PC-9 (cell line): Measurements from ENCODE around the gene ESRRG. TPM values are rescaled to one million over a fixed set of nuclear protein-coding genes. Genes with fewer than 3 reads are reported as not detected.

ENCODE experiments used
- BruUV-seq: library from RNA; stranded (reverse); fragments of 400-500 nt; replicated peaks from 2 replicates; lab custom pipeline; 2021; lab: Mats Ljungman, UMichigan
- CTCF ChIA-PET: fragments of 300-600 bp; sonication (Branson Sonifier 250); formaldehyde crosslinking; loops from one replicate; lab custom pipeline; 2022; ENCODE audit warnings: antibody characterized with exemption; lab: Charles Lee
- POLR2A ChIA-PET: fragments of 300-600 bp; sonication (Branson Sonifier 250); formaldehyde crosslinking; loops from one replicate; lab custom pipeline; 2022; ENCODE audit warnings: antibody characterized with exemption; ENCODE audit not compliant: unreplicated experiment; lab: Charles Lee
- DNase-seq, 2 experiments: peaks; one replicate each; pipeline versions ENCODE4 v3.0.0 to v3.0.0-alpha.2; 2015 to 2022; ENCODE audit warnings: mixed read lengths in 1 of 2
- H2AFZ ChIP-seq: fragments of 200-600 bp; sonication (generic); 2 replicates; pipeline ENCODE4 v1.8.1; 2017; ENCODE audit warnings: antibody characterized with exemption
- H3F3A ChIP-seq: fragments of 200-600 bp; sonication (generic); 2 replicates; pipeline ENCODE4 v1.8.1; 2017; ENCODE audit warnings: antibody characterized with exemption, mild to moderate bottlenecking, low read depth; ENCODE audit not compliant: insufficient read depth
- H3K27ac ChIP-seq: fragments of 200-600 bp; sonication (generic); 2 replicates; pipeline ENCODE4 v1.6.1; 2016; ENCODE audit warnings: mixed run types
- H3K27me3 ChIP-seq: fragments of 200-600 bp; sonication (generic); 2 replicates; pipeline ENCODE4 v1.6.1; 2016; ENCODE audit warnings: low read depth, mixed run types; ENCODE audit not compliant: insufficient read depth
- H3K36me3 ChIP-seq: fragments of 200-600 bp; sonication (generic); 2 replicates; pipeline ENCODE4 v1.6.1; 2016; ENCODE audit warnings: low read depth, mixed run types
- H3K4me1 ChIP-seq: fragments of 200-600 bp; sonication (generic); replicated peaks from 2 replicates; pipeline ENCODE4 v1.6.1; 2016; ENCODE audit warnings: mixed run types; ENCODE audit not compliant: insufficient read depth
- H3K4me2 ChIP-seq: fragments of 200-600 bp; sonication (generic); 2 replicates; pipeline ENCODE4 v1.6.1; 2017; ENCODE audit warnings: mixed run types
- H3K4me3 ChIP-seq: fragments of 200-600 bp; sonication (generic); 2 replicates; pipeline ENCODE4 v1.6.1; 2016; ENCODE audit warnings: mixed run types
- H3K79me2 ChIP-seq: fragments of 200-600 bp; sonication (generic); 2 replicates; pipeline ENCODE4 v1.6.1; 2017; ENCODE audit warnings: low read depth, mixed run types
- H3K9me2 ChIP-seq: fragments of 200-600 bp; sonication (generic); 2 replicates; pipeline ENCODE4 v1.8.1; 2017; ENCODE audit warnings: mild to moderate bottlenecking; ENCODE audit not compliant: insufficient read depth
- H3K9me3 ChIP-seq: fragments of 200-600 bp; sonication (generic); 2 replicates; pipeline ENCODE4 v1.8.1; 2016; ENCODE audit warnings: low read depth; ENCODE audit not compliant: insufficient read depth
- H4K20me1 ChIP-seq: fragments of 200-600 bp; sonication (generic); 2 replicates; pipeline ENCODE4 v1.8.1; 2017; ENCODE audit not compliant: insufficient read depth
- CTCF ChIP-seq: fragments of 200-600 bp; sonication (generic); conservative IDR thresholded peaks from 2 replicates; pipeline ENCODE4 v1.6.1; 2017; ENCODE audit warnings: mixed run types, antibody characterized with exemption, mild to moderate bottlenecking, moderate library complexity
- EZH2 ChIP-seq: fragments of 200-600 bp; sonication (generic); IDR thresholded peaks from 2 replicates; pipeline ENCODE4 v1.8.0; 2017; ENCODE audit warnings: antibody characterized with exemption, low read depth
- intact Hi-C: fragments of 100-400 bp; cut with micrococcal nuclease; formaldehyde crosslinking; loops from one replicate; pipeline ENCODE4 v1.10.0; 2022; ENCODE audit not compliant: unreplicated experiment
- total RNA-seq: library from RNA; stranded (reverse); gene quantifications from 2 replicates; pipeline ENCODE4 v1.2.3, GENCODE V29; 2021

ESRRG gene
- total RNA-seq, 1 experiment from 2014 or later, result not detected

GRCh38 chr1:216627252-216627651 is 96.0 kb downstream of the ESRRG start:
- no peak overlapping the region for H3K27ac ChIP-seq
- no peak for DNase-seq
- no peaks in the 10 kb centered on the region for H3K9me3 ChIP-seq
- H3K79me2 ChIP-seq, result no peaks in the 10 kb centered on the region
- H3K4me1 ChIP-seq, result no peaks in the 10 kb centered on the region
- intact Hi-C loops, result no loop called here
- no peaks in the 10 kb centered on the region for H3K9me2 ChIP-seq
- no TSS peak for BruUV-seq
- H3K36me3 ChIP-seq, result no peaks in the 10 kb centered on the region
- H3F3A ChIP-seq, result no peaks in the 10 kb centered on the region
- H2AFZ ChIP-seq, result no peak overlapping the region
- no peaks in the 10 kb centered on the region for H4K20me1 ChIP-seq
- TF ChIP-seq EZH2 (no peak), CTCF (no peak)
- H3K27me3 ChIP-seq, result no peaks in the 10 kb centered on the region
- H3K4me3 ChIP-seq, result no peak overlapping the region
- ChIA-PET POLR2A (no interaction called here), CTCF (no interaction called here)
- no peak overlapping the region for H3K4me2 ChIP-seq

GRCh38 chr1:216626394-216627067 is 96.7 kb downstream of the ESRRG start:
- intact Hi-C loops, result no loop called here
- POLR2A ChIA-PET, result no interaction called here
- no TSS peak for BruUV-seq
- no peak overlapping the region for H3K27ac ChIP-seq
- H3K4me2 ChIP-seq, result no peak overlapping the region
- H3K9me2 ChIP-seq, result no peaks in the 10 kb centered on the region
- no peaks in the 10 kb centered on the region for H3K36me3 ChIP-seq
- no peaks in the 10 kb centered on the region for H3K79me2 ChIP-seq
- H2AFZ ChIP-seq, result no peak overlapping the region
- H3K9me3 ChIP-seq, result no peaks in the 10 kb centered on the region
- no peak for DNase-seq
- H3F3A ChIP-seq, result no peaks in the 10 kb centered on the region
- H3K4me1 ChIP-seq, result no peaks in the 10 kb centered on the region
- no peak overlapping the region for H3K4me3 ChIP-seq
- TF ChIP-seq CTCF (no peak), EZH2 (no peak)
- H3K27me3 ChIP-seq, result no peaks in the 10 kb centered on the region
- CTCF ChIA-PET, result no interaction called here
- H4K20me1 ChIP-seq, result no peaks in the 10 kb centered on the region

- ChIA-PET CTCF (no interaction called here), POLR2A (no interaction called here)
- Histone ChIP-seq H3K9me3 (no peaks in the 10 kb centered on the region), H3K4me3 (no peak overlapping the region), H3K4me1 (no peaks in the 10 kb centered on the region), H3K27me3 (no peaks in the 10 kb centered on the region), H4K20me1 (no peaks in the 10 kb centered on the region), H3K4me2 (no peak overlapping the region), H3K27ac (no peak overlapping the region), H3F3A (no peaks in the 10 kb centered on the region), H3K36me3 (no peaks in the 10 kb centered on the region), H3K79me2 (no peaks in the 10 kb centered on the region), H2AFZ (no peak overlapping the region), H3K9me2 (no peaks in the 10 kb centered on the region)
- BruUV-seq, result no TSS peak
- TF ChIP-seq CTCF (no peak), EZH2 (no peak)
- intact Hi-C loops, result no loop called here
- DNase-seq, result no peak
Observed at GRCh38 chr1:216621536-216621935, 101.7 kb downstream of the ESRRG start.
